Cardiac muscle cell (in vitro differentiated cells and primary cell): ENCODE results near the gene NEU4. TPM values are rescaled to one million over a fixed set of nuclear protein-coding genes. Genes with fewer than 3 reads are reported as not detected.
"Not testable (repeated sequence)": the region's sequence is repeated elsewhere in the genome, so short reads cannot be mapped to it uniquely, and the experiment has no call there.

Experiments
- DNase-seq, 2 donors: peaks; one replicate each; pipeline versions ENCODE4 v3.0.0 to v3.0.0-alpha.2; 2010 to 2017; ENCODE audit warnings: low read depth in 1 of 2, low spot score in 1 of 2
- H3K27ac ChIP-seq: fragments of 200-600 bp; sonication (generic); 2 replicates; pipeline ENCODE4 v1.5.1; 2016
- H3K27me3 ChIP-seq: fragments of 200-600 bp; sonication (generic); 2 replicates; pipeline ENCODE4 v1.6.0; 2016; ENCODE audit warnings: control low read depth
- H3K36me3 ChIP-seq: fragments of 200-600 bp; sonication (generic); 2 replicates; pipeline ENCODE4 v1.5.1; 2016; ENCODE audit warnings: control low read depth
- H3K4me1 ChIP-seq: fragments of 200-600 bp; sonication (generic); 2 replicates; pipeline ENCODE4 v1.8.1; 2017; ENCODE audit warnings: low read depth, mild to moderate bottlenecking, mixed run types
- H3K4me3 ChIP-seq: fragments of 200-600 bp; sonication (generic); 2 replicates; pipeline ENCODE4 v1.5.1; 2016; ENCODE audit warnings: mild to moderate bottlenecking
- H3K9me3 ChIP-seq: fragments of 200-600 bp; sonication (generic); 2 replicates; pipeline ENCODE4 v1.5.1; 2017; ENCODE audit warnings: low read depth, mild to moderate bottlenecking, control low read depth
- polyA plus RNA-seq: library from polyadenylated mRNA; unstranded; fragments of >200 nt; fragmentation: Nextera tagmentation; extraction: Ambion mirVana; gene quantifications from 2 replicates; pipeline ENCODE4 v1.2.1, GENCODE V29; 2016
- total RNA-seq: library from RNA; depleted of rRNA; stranded (reverse); fragments of >200 nt; gene quantifications from 2 replicates; pipeline ENCODE4 v1.2.3, GENCODE V29; 2016
- TF ChIP-seq, protein P1 (sequence below): IDR thresholded peaks from 2 replicates; pipeline ENCODE4 v1.5.1; 2012; ENCODE audit warnings: low read depth, mild to moderate bottlenecking, low read length

The NEU4 gene
- total and polyA plus RNA-seq, 2 experiments from 2014 or later: 0.13 to 1.8 TPM

DNA sequence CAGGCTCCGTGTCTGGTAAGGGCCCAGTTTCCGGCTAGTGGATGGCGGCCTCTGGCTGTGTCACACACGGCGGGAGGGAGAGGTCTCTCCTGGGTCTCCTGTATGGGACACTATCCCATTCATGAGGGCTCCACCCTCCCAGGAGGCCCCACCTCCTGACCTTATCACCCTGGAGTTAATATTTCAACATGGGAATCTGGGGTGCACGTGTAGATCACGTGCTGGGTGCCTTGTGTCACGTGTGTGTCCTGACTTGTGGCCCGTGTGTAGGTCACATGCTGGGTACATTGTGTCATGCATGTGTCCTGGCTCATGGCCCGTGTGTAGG, 9.9 kb downstream of the NEU4 start:
- TF ChIP-seq, protein P1, sequence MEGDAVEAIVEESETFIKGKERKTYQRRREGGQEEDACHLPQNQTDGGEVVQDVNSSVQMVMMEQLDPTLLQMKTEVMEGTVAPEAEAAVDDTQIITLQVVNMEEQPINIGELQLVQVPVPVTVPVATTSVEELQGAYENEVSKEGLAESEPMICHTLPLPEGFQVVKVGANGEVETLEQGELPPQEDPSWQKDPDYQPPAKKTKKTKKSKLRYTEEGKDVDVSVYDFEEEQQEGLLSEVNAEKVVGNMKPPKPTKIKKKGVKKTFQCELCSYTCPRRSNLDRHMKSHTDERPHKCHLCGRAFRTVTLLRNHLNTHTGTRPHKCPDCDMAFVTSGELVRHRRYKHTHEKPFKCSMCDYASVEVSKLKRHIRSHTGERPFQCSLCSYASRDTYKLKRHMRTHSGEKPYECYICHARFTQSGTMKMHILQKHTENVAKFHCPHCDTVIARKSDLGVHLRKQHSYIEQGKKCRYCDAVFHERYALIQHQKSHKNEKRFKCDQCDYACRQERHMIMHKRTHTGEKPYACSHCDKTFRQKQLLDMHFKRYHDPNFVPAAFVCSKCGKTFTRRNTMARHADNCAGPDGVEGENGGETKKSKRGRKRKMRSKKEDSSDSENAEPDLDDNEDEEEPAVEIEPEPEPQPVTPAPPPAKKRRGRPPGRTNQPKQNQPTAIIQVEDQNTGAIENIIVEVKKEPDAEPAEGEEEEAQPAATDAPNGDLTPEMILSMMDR: no peak
- DNase-seq: no peak

GRCh38 chr2:241819947-241820624, 11.1 kb downstream of the NEU4 start:
- not testable (repeated sequence) for H3K27me3 ChIP-seq, H3K27ac ChIP-seq, H3K4me1 ChIP-seq, H3K36me3 ChIP-seq, DNase-seq, H3K4me3 ChIP-seq, H3K9me3 ChIP-seq

More for the DNA sequence above, 9.9 kb downstream of the NEU4 start:
- Histone ChIP-seq H3K27ac (no peak overlapping the region), H3K27me3 (no peaks in the 10 kb centered on the region), H3K9me3 (no peaks in the 10 kb centered on the region), H3K4me1 (no peaks in the 10 kb centered on the region), H3K36me3 (no peaks in the 10 kb centered on the region), H3K4me3 (no peak overlapping the region)

DNA sequence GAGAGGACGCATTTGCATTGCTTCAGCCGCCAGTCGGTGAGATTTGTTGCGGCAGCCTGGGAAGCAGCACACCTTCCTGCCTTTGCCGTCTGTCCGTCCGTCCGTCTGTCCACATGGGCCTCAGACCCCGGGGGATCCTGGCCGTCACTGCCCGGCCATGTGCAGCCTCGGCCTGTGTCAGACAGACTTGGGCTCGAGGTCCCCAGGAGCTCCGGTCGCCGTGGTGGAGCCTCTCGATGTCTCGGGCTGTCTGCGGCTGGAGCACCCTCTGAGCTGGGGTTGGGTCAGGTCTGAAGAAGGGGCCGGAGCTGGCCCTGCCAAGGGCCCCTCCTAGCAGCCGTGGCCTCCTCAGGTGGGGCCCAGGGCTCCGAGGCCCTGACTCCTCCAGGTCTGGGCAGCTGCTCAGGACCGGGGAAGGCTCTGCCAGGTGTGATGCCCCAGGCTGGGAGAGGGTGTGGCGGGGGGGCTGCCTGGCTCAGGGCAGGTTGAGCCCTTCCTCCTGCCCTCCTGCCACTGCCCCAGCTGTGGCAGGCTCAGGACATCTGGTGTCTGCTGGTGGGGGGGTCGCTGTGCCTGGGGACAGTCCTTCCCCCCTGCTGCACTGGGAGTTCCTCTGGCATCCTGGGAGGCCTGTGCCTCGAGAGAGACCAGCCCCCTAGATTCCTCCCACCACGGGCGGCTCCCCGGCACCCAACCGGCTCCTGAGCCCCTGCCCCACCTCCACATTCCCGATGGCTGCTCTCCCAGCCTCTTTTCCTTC, 11.8 kb downstream of the NEU4 start:
- Histone ChIP-seq H3K27ac (no peak overlapping the region), H3K4me3 (no peak overlapping the region), H3K36me3 (no peaks in the 10 kb centered on the region), H3K27me3 (no peaks in the 10 kb centered on the region), H3K4me1 (no peaks in the 10 kb centered on the region), H3K9me3 (no peaks in the 10 kb centered on the region)
- TF ChIP-seq, protein P1: no peak
- no peak for DNase-seq

GRCh38 chr2:241821460-241822263, 12.7 kb downstream of the NEU4 start:
- H3K9me3 ChIP-seq: no peaks in the 10 kb centered on the region
- H3K27ac ChIP-seq: no peak overlapping the region
- no peaks in the 10 kb centered on the region for H3K4me1 ChIP-seq
- no peaks in the 10 kb centered on the region for H3K36me3 ChIP-seq
- H3K27me3 ChIP-seq: no peaks in the 10 kb centered on the region
- DNase-seq: no peak
- TF ChIP-seq, protein P1: no peak
- no peak overlapping the region for H3K4me3 ChIP-seq

DNA sequence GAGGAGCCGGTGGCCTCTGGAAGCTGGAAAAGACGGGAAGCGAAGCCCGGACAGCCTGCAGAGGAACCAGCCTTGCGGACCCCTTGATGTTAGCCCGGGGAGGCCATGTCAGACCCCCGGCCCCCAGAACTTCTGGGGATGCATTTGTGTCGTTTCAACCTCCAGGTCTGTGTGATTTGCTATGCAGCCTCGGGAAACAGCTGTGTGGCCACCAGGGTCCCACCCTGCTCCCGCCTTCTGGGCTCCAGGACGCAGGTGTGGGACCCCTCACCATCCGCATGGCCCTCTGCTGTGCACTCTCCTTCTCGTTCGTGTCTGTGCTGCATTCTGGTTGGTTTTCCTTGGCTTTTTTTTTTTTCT, 13.3 kb downstream of the NEU4 start:
- Histone ChIP-seq H3K27ac (no peak overlapping the region), H3K36me3 (no peaks in the 10 kb centered on the region), H3K27me3 (no peaks in the 10 kb centered on the region), H3K4me1 (no peaks in the 10 kb centered on the region), H3K4me3 (no peak overlapping the region), H3K9me3 (no peaks in the 10 kb centered on the region)
- no peak for DNase-seq
- TF ChIP-seq, protein P1: no peak

DNA sequence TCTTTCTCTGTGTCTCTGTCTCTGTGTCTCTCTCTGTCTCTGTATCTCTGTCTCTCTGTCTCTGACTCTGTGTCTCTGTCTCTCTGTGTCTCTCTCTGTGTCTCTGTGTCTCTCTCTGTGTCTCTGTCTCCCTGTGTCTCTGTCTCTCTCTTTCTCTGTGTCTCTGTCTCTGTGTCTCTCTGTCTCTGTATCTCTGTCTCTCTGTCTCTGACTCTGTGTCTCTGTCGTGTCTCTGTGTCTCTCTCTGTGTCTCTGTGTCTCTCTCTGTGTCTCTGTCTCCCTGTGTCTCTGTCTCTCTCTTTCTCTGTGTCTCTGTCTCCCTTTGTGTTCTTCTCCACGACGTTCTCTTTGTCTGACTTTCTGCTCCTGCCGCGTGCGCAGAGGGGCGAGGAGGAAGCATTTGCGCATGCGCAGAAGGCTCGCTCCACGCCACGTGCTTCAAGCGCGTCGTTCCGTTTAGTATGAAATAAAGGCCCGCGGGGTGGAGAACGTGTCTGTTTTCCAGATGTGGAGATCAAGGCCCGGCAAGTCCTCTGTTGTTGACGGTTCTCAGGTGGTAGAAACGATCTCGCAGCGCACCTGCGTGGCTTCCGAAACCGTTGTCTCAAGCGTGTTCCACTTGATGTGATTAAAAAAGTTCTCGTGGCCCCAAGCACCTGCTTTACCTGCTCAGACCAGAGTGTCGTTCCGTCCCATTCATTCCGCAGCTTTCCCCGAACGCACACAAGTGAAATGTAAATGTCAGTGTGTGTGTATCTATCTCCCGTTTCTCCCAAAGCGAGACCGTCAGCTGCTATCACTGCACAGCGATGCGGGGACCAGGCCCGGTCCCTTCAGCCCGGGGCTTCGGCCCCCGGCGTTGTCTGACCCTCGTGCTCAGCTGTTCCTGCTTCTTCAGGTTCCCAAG, 14.8 kb downstream of the NEU4 start:
- not testable (repeated sequence) for H3K27ac ChIP-seq, H3K9me3 ChIP-seq, H3K27me3 ChIP-seq, H3K36me3 ChIP-seq, H3K4me3 ChIP-seq, H3K4me1 ChIP-seq, DNase-seq
